Gastrocnemius medialis (tissue), 4 donors: ENCODE data around the gene KCNT1. TPM values are rescaled to one million over a fixed set of nuclear protein-coding genes. Genes with fewer than 3 reads are reported as not detected.

Experiments
- ATAC-seq, 2 donors: fragments of 150-250 bp; one replicate each; pipeline ENCODE4 v1.9.1; 2016
- DNase-seq, 2 donors: peaks; one replicate each; pipeline ENCODE4 v3.0.0-alpha.2; 2019
- H3K27ac ChIP-seq, 4 donors: fragments of 200-600 bp; sonication (generic); 1 replicate in 1 of 4; 2 replicates in 3 of 4; pipeline ENCODE4 v1.5.1; 2016 to 2018; ENCODE audit warnings: mild to moderate bottlenecking in 2 of 4, moderate library complexity in 1 of 4
- H3K27me3 ChIP-seq, 3 donors: fragments of 200-600 bp; sonication (generic) in 2 of 3; 1 replicate in 1 of 3; 2 replicates in 2 of 3; pipeline versions ENCODE4 v1.5.1 to v1.6.0; 2016 to 2019; ENCODE audit warnings: mild to moderate bottlenecking in 1 of 3, moderate library complexity in 1 of 3
- H3K36me3 ChIP-seq, 2 donors: fragments of 200-600 bp; sonication (generic) in 1 of 2; one replicate each; pipeline ENCODE4 v1.5.1; 2017 to 2018
- H3K4me1 ChIP-seq, 2 donors: fragments of 200-600 bp; sonication (generic) in 1 of 2; one replicate each; pipeline ENCODE4 v1.5.1; 2016 to 2017; ENCODE audit warnings: mild to moderate bottlenecking in 2 of 2
- H3K4me3 ChIP-seq, 4 donors: fragments of 200-600 bp; sonication (generic) in 3 of 4; 1 replicate in 1 of 4; 2 replicates in 3 of 4; pipeline ENCODE4 v1.5.1; 2016 to 2019; ENCODE audit warnings: mild to moderate bottlenecking in 2 of 4
- H3K9me3 ChIP-seq, 3 donors: fragments of 200-600 bp; sonication (generic) in 2 of 3; 1 replicate in 1 of 3; 2 replicates in 2 of 3; pipeline ENCODE4 v1.5.1; 2016 to 2019
- POLR2A ChIP-seq, 2 donors: fragments of 450-650 bp; IDR thresholded peaks; one replicate each; pipeline ENCODE4 v1.6.1; 2017; ENCODE audit warnings: antibody characterized with exemption in 2 of 2, mild to moderate bottlenecking in 2 of 2, moderate library complexity in 2 of 2
- in situ Hi-C, 4 donors: fragments of 200-750 bp; cut with MboI; loops; one replicate each; pipeline versions ENCODE4 v1.15.0 to v1.8.0; 2017; ENCODE audit warnings: low sequenced_read_pairs in 4 of 4
- intact Hi-C: fragments of 100-400 bp; cut with DNase I; formaldehyde crosslinking; loops from one replicate; pipeline ENCODE4 v1.15.1; 2023; ENCODE audit warnings: low total_unique reads
- total RNA-seq, 4 donors: library from RNA; depleted of rRNA; stranded (reverse); fragments of >200 nt; gene quantifications; one replicate each; pipeline versions ENCODE4 v1.1.0 to v1.2.3, GENCODE V29; 2016
- TF ChIP-seq, protein P1 (sequence below), 5 experiments: fragments of 450-650 bp in 3 of 5; fragments of 200-600 bp in 2 of 5; sonication (generic) in 2 of 5; IDR thresholded peaks in 4 of 5; conservative IDR thresholded peaks in 1 of 5; 1 replicate in 4 of 5; 2 replicates in 1 of 5; pipeline ENCODE4 v1.5.1; 2016 to 2019; ENCODE audit warnings: antibody characterized with exemption in 5 of 5, mild to moderate bottlenecking in 3 of 5, moderate library complexity in 3 of 5

The KCNT1 gene
- total RNA-seq, 4 donors from 2014 or later: 2.3 to 8.7 (median 5.3) TPM

GRCh38 chr9:135776893-135777622, 75.1 kb downstream of the KCNT1 start:
- Histone ChIP-seq H3K9me3 (no peaks in the 10 kb centered on the region), H3K27me3 (no peaks in the 10 kb centered on the region), H3K36me3 (no peaks in the 10 kb centered on the region), H3K4me1 (no peaks in the 10 kb centered on the region), H3K4me3 (no peak overlapping the region), H3K27ac (no peak overlapping the region)
- no peak for DNase-seq
- no peak for TF ChIP-seq POLR2A (IDR thresholded peaks at IDR 0.05)
- TF ChIP-seq, protein P1, sequence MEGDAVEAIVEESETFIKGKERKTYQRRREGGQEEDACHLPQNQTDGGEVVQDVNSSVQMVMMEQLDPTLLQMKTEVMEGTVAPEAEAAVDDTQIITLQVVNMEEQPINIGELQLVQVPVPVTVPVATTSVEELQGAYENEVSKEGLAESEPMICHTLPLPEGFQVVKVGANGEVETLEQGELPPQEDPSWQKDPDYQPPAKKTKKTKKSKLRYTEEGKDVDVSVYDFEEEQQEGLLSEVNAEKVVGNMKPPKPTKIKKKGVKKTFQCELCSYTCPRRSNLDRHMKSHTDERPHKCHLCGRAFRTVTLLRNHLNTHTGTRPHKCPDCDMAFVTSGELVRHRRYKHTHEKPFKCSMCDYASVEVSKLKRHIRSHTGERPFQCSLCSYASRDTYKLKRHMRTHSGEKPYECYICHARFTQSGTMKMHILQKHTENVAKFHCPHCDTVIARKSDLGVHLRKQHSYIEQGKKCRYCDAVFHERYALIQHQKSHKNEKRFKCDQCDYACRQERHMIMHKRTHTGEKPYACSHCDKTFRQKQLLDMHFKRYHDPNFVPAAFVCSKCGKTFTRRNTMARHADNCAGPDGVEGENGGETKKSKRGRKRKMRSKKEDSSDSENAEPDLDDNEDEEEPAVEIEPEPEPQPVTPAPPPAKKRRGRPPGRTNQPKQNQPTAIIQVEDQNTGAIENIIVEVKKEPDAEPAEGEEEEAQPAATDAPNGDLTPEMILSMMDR (IDR thresholded peaks at IDR 0.05 in 4 of 5, conservative IDR thresholded peaks at IDR 0.05 in 1 of 5): no peak
- in situ Hi-C loops (no loop called here), intact Hi-C loops (no loop called here)
- ATAC-seq: no peak

DNA sequence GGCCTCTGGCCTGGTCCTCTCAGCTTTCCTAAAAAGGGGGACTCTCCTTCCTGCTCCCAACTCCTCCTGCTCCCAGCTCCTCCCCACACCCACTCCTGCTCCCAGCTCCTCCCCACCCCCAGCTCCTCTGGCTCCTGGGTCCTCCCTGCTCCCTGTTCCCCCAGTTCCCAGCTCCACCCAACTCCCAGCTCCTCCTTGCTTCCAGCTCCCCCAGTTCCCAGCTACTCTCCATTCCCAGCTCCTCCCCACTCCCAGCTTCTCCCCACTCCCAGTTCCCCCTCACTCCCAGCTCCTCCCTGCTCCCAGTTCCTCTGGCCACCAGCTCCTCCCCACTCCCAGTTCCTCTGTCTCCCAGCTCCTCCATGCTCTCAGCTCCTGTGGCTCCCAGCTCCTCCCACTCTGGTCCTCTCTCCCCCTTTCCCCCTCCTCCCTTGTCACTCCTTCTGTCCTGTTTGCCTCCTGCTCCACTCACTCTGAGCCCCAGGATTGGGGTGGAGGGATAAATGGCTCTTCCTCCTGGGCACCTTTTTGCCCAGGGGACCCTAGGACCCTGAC, 75.7 kb downstream of the KCNT1 start:
- no peak for TF ChIP-seq POLR2A (IDR thresholded peaks at IDR 0.05)
- TF ChIP-seq, protein P1 (IDR thresholded peaks at IDR 0.05 in 4 of 5, conservative IDR thresholded peaks at IDR 0.05 in 1 of 5): no peak
- in situ Hi-C loops (no loop called here), intact Hi-C loops (no loop called here)
- no peaks in the 10 kb centered on the region for H3K27me3 ChIP-seq
- no peak for ATAC-seq
- no peaks in the 10 kb centered on the region for H3K36me3 ChIP-seq
- no peaks in the 10 kb centered on the region for H3K4me1 ChIP-seq
- no peak overlapping the region for H3K27ac ChIP-seq
- no peaks in the 10 kb centered on the region for H3K9me3 ChIP-seq
- no peak for DNase-seq
- no peak overlapping the region for H3K4me3 ChIP-seq

GRCh38 chr9:135778421-135778820, 76.4 kb downstream of the KCNT1 start:
- Histone ChIP-seq H3K4me3 (no peak overlapping the region), H3K4me1 (no peaks in the 10 kb centered on the region), H3K9me3 (no peaks in the 10 kb centered on the region), H3K27me3 (no peaks in the 10 kb centered on the region), H3K27ac (no peak overlapping the region), H3K36me3 (no peaks in the 10 kb centered on the region)
- intact Hi-C loops: no loop called here
- DNase-seq: no peak
- no peak for TF ChIP-seq POLR2A (IDR thresholded peaks at IDR 0.05)
- TF ChIP-seq, protein P1 (IDR thresholded peaks at IDR 0.05 in 4 of 5, conservative IDR thresholded peaks at IDR 0.05 in 1 of 5): no peak
- no peak for ATAC-seq
- in situ Hi-C loops: no loop called here

DNA sequence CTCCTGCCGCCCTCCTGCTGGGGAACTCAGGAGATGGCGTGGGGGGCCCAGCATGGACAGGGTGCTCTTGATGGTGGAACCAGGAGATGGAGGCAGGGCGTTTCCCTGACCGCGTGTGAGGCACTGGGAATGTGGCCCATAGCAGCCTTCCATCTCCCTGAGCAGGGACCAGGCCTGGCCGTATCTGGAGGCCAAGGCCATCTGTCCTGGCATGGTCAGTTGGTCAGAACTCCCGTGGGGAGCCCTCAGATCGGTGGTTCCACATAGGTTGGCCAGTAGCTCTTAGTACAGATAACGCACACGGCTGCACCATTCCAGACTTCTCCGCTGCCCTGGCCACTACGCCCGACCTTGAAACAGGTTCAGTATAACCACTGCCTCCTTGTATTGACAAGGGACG, 77.6 kb downstream of the KCNT1 start:
- Histone ChIP-seq H3K27me3 (no peaks in the 10 kb centered on the region), H3K4me1 (no peaks in the 10 kb centered on the region), H3K9me3 (no peaks in the 10 kb centered on the region), H3K27ac (no peak overlapping the region), H3K36me3 (no peaks in the 10 kb centered on the region), H3K4me3 (no peak overlapping the region)
- ATAC-seq (no peak), DNase-seq (no peak)
- in situ Hi-C loops (no loop called here), intact Hi-C loops (no loop called here)
- TF ChIP-seq, protein P1 (IDR thresholded peaks at IDR 0.05 in 4 of 5, conservative IDR thresholded peaks at IDR 0.05 in 1 of 5): no peak
- TF ChIP-seq POLR2A (IDR thresholded peaks at IDR 0.05): no peak
